HepG2 (cell line): ENCODE measurements around the gene DIO1. TPM values are rescaled to one million over a fixed set of nuclear protein-coding genes. Genes with fewer than 3 reads are reported as not detected.

Experiments used
- AGO1 ChIP-seq: fragments of 200-400 bp; formaldehyde crosslinking; IDR thresholded peaks from 2 replicates; pipeline ENCODE4 v1.6.1; 2017; ENCODE audit warnings: mild to moderate bottlenecking, low read depth, low read length, moderate library complexity; ENCODE audit not compliant: poor library complexity, severe bottlenecking
- AGO2 ChIP-seq: fragments of 200-400 bp; formaldehyde crosslinking; optimal IDR thresholded peaks from 2 replicates; pipeline ENCODE3; 2017; ENCODE audit warnings: mild to moderate bottlenecking, low read depth, low read length, moderate library complexity
- ARID3A ChIP-seq: IDR thresholded peaks from 2 replicates; pipeline ENCODE4 v1.6.1; 2012; ENCODE audit warnings: low read depth, low read length, improper control_type of control experiment
- CHD4 ChIP-seq: fragments of 200-600 bp; sonication (generic); IDR thresholded peaks from 2 replicates; pipeline ENCODE4 v1.7.0; 2017; ENCODE audit warnings: mild to moderate bottlenecking, low read length, borderline replicate concordance
- FOXC1 ChIP-seq: sonication (generic); formaldehyde crosslinking; IDR thresholded peaks from 2 replicates; pipeline ENCODE4 v1.8.0; 2022; ENCODE audit warnings: mild to moderate bottlenecking, missing genetic modification reagents, borderline replicate concordance
- GMEB1 ChIP-seq: sonication (generic); formaldehyde crosslinking; IDR thresholded peaks from 2 replicates; pipeline ENCODE4 v1.5.1; 2020; ENCODE audit warnings: missing genetic modification reagents, mild to moderate bottlenecking, borderline replicate concordance
- GZF1 ChIP-seq: sonication (generic); formaldehyde crosslinking; IDR thresholded peaks from 2 replicates; pipeline ENCODE4 v1.5.1; 2020; ENCODE audit warnings: mild to moderate bottlenecking, missing genetic modification reagents
- KLF9 ChIP-seq: IDR thresholded peaks from 2 replicates; pipeline ENCODE4 v1.6.1; 2016; ENCODE audit warnings: low read depth
- MEF2D ChIP-seq: sonication (generic); formaldehyde crosslinking; IDR thresholded peaks from 2 replicates; pipeline ENCODE4 v1.5.1; 2020; ENCODE audit warnings: mild to moderate bottlenecking, missing genetic modification reagents
- NFKB2 ChIP-seq: sonication (generic); formaldehyde crosslinking; IDR thresholded peaks from 2 replicates; pipeline ENCODE4 v1.4.0; 2020; ENCODE audit warnings: missing genetic modification reagents, borderline replicate concordance
- NONO ChIP-seq, 2 experiments: fragments of 450-650 bp in 1 of 2; sonication (generic) in 1 of 2; formaldehyde crosslinking in 1 of 2; IDR thresholded peaks in 1 of 2; conservative IDR thresholded peaks in 1 of 2; 2 replicates each; pipeline versions ENCODE4 v1.6.1 to v1.8.0; 2017 to 2022; ENCODE audit warnings: mild to moderate bottlenecking in 1 of 2, missing genetic modification reagents in 1 of 2, moderate library complexity in 1 of 2
- POLR2AphosphoS2 ChIP-seq: IDR thresholded peaks from 2 replicates; pipeline ENCODE4 v1.6.1; 2011; ENCODE audit warnings: low read depth, low read length, improper control_type of control experiment
- SALL1 ChIP-seq: sonication (generic); formaldehyde crosslinking; IDR thresholded peaks from 2 replicates; pipeline ENCODE4 v1.8.0; 2022; ENCODE audit warnings: mild to moderate bottlenecking, missing genetic modification reagents
- SMAD3 ChIP-seq: sonication (generic); formaldehyde crosslinking; IDR thresholded peaks from 2 replicates; pipeline ENCODE4 v1.4.0; 2020; ENCODE audit warnings: missing genetic modification reagents
- SP140L ChIP-seq: sonication (generic); formaldehyde crosslinking; IDR thresholded peaks from 2 replicates; pipeline ENCODE4 v1.4.0; 2020; ENCODE audit warnings: missing genetic modification reagents, borderline replicate concordance
- THAP7 ChIP-seq: sonication (generic); formaldehyde crosslinking; IDR thresholded peaks from 2 replicates; pipeline ENCODE4 v1.8.1; 2023; ENCODE audit warnings: mild to moderate bottlenecking, missing genetic modification reagents
- ZBTB42 ChIP-seq: sonication (generic); formaldehyde crosslinking; IDR thresholded peaks from 2 replicates; pipeline ENCODE4 v1.5.0; 2020; ENCODE audit warnings: mild to moderate bottlenecking, missing genetic modification reagents
- ZBTB46 ChIP-seq: sonication (generic); formaldehyde crosslinking; IDR thresholded peaks from 2 replicates; pipeline ENCODE4 v1.4.0; 2020; ENCODE audit warnings: mild to moderate bottlenecking, missing genetic modification reagents, borderline replicate concordance
- ZNF292 ChIP-seq: sonication (generic); formaldehyde crosslinking; IDR thresholded peaks from 2 replicates; pipeline ENCODE4 v1.8.1; 2022; ENCODE audit warnings: mild to moderate bottlenecking, low read depth, missing genetic modification reagents, borderline replicate concordance
- ZNF430 ChIP-seq: sonication (generic); formaldehyde crosslinking; IDR thresholded peaks from 2 replicates; pipeline ENCODE4 v1.9.0; 2021; ENCODE audit warnings: mild to moderate bottlenecking, missing genetic modification reagents
- ZNF549 ChIP-seq: sonication (generic); formaldehyde crosslinking; IDR thresholded peaks from 2 replicates; pipeline ENCODE4 v1.5.0; 2020; ENCODE audit warnings: missing genetic modification reagents
- ZNF629 ChIP-seq: sonication (generic); formaldehyde crosslinking; conservative IDR thresholded peaks from 2 replicates; pipeline ENCODE4 v1.5.0; 2020; ENCODE audit warnings: missing genetic modification reagents
- ZZZ3 ChIP-seq: sonication (generic); formaldehyde crosslinking; IDR thresholded peaks from 2 replicates; pipeline ENCODE4 v1.4.0; 2020; ENCODE audit warnings: missing genetic modification reagents, mild to moderate bottlenecking, borderline replicate concordance
- polyA plus RNA-seq, 8 experiments: library from polyadenylated mRNA; depleted of rRNA in 3 of 8; stranded (reverse) in 7 of 8; unstranded in 1 of 8; fragments of >200 nt; fragmentation: Illumina TruSeq in 4 of 8; extraction: Trizol in 4 of 8; gene quantifications; 2 replicates each; pipeline versions ENCODE4 v1.2.1 to v1.2.3, GENCODE V29; 2011 to 2016; ENCODE audit warnings: low read depth in 4 of 8, missing spikeins in 1 of 8, mixed read lengths in 1 of 8; ENCODE audit not compliant: insufficient read depth in 1 of 8
- total RNA-seq, 5 experiments: library from RNA; depleted of rRNA; stranded (reverse); fragments of >200 nt; fragmentation: Illumina TruSeq; extraction: Trizol; gene quantifications; 2 replicates each; pipeline ENCODE4 v1.2.3, GENCODE V29; 2016; ENCODE audit warnings: low read depth in 1 of 5

DIO1 gene
- total and polyA plus RNA-seq, 2 of the 13 experiments (the other 11 are each of a cell fraction or from before 2014, with no cell fraction given): 13.5 to 45.6 TPM

GRCh38 chr1:53889304-53890298, 4.4 kb upstream of the DIO1 start, which contains the start of gene YIPF1 (continued):
- TF ChIP-seq NONO (IDR thresholded peaks at IDR 0.05) (no peak), NONO (CRISPR knock-in tag; conservative IDR thresholded peaks at IDR 0.05) (peak; percentile 52), NFKB2 (CRISPR knock-in tag) (peak; percentile 77; the same call in 1 of the 2 replicates), KLF9 (no peak), ZNF292 (CRISPR knock-in tag) (peak; percentile 66; the same call in 1 of the 2 replicates), GMEB1 (no peak), SP140L (CRISPR knock-in tag) (no peak), ZNF549 (CRISPR knock-in tag) (no peak), ZZZ3 (CRISPR knock-in tag) (0 out of 2 replicates have a peak, but pooled peaks have one; percentile 45), ZBTB42 (CRISPR knock-in tag) (0 out of 2 replicates have a peak, but pooled peaks have one; percentile 28), MEF2D (CRISPR knock-in tag) (peak; percentile 58; the same call in 1 of the 2 replicates), SALL1 (CRISPR knock-in tag) (peak; percentile 67; the same call in 1 of the 2 replicates), GZF1 (CRISPR knock-in tag) (no peak), ZNF629 (CRISPR knock-in tag) (peak; percentile 100), ZNF430 (CRISPR knock-in tag) (no peak), CHD4 (peak; percentile 98), SMAD3 (CRISPR knock-in tag) (no peak), AGO1 (peak; percentile 69), ZBTB46 (CRISPR knock-in tag) (no peak), AGO2 (peak; percentile 49), THAP7 (CRISPR knock-in tag) (no peak), FOXC1 (CRISPR knock-in tag) (no peak; the same call in 1 of the 2 replicates), POLR2AphosphoS2 (no peak), ARID3A (no peak)
